Heart right ventricle (tissue), 16 donors: ENCODE data around the gene ATXN1. TPM values are rescaled to one million over a fixed set of nuclear protein-coding genes. Genes with fewer than 3 reads are reported as not detected.

Source experiments
- ATAC-seq, 8 donors: fragments of 200-7000 bp; cut with Tn5 transposase; one replicate each; pipeline ENCODE4 v1.9.1; 2020; ENCODE audit warnings: mild to moderate bottlenecking in 8 of 8, moderate library complexity in 8 of 8, moderate number of reproducible peaks in 1 of 8
- DNase-seq, 2 donors: peaks; one replicate each; pipeline ENCODE4 v3.0.0-alpha.2; 2020
- H3K27ac ChIP-seq, 10 donors: fragments of 200-600 bp; sonication (generic) in 2 of 10; one replicate each; pipeline versions ENCODE4 v1.5.0 to v1.8.0; 2020 to 2022; ENCODE audit warnings: mild to moderate bottlenecking in 3 of 10
- H3K27me3 ChIP-seq, 7 donors: fragments of 200-600 bp; one replicate each; pipeline ENCODE4 v1.8.0; 2021 to 2022; ENCODE audit warnings: mild to moderate bottlenecking in 2 of 7
- H3K36me3 ChIP-seq, 9 donors: fragments of 200-600 bp; sonication (generic) in 1 of 9; one replicate each; pipeline versions ENCODE4 v1.5.0 to v1.8.0; 2020 to 2022; ENCODE audit warnings: mild to moderate bottlenecking in 2 of 9
- H3K4me1 ChIP-seq, 9 donors: fragments of 200-600 bp; sonication (generic) in 1 of 9; one replicate each; pipeline versions ENCODE4 v1.5.0 to v1.8.0; 2020 to 2022; ENCODE audit warnings: mild to moderate bottlenecking in 4 of 9
- H3K4me3 ChIP-seq, 10 donors: fragments of 200-600 bp; sonication (generic) in 2 of 10; one replicate each; pipeline versions ENCODE4 v1.5.0 to v1.8.0; 2020 to 2022; ENCODE audit warnings: mild to moderate bottlenecking in 7 of 10, moderate library complexity in 2 of 10
- H3K9me3 ChIP-seq, 11 donors: fragments of 200-600 bp in 10 of 11; sonication (generic) in 2 of 11; one replicate each; pipeline versions ENCODE4 v1.5.0 to v1.8.0; 2013 to 2022; ENCODE audit warnings: mild to moderate bottlenecking in 2 of 11, control low read depth in 1 of 11, moderate library complexity in 1 of 11
- WGBS, 2 donors: extraction: QIAGEN DNeasy Blood & Tissue Kit; methylation state at CpG; one replicate each; pipeline ENCODE4 v1.1.7; 2013; ENCODE audit warnings: inconsistent platforms in 1 of 2; 5-methylcytosine and 5-hydroxymethylcytosine counted together
- intact Hi-C, 10 donors: fragments of 100-400 bp; cut with DNase I; formaldehyde crosslinking; loops; one replicate each; pipeline versions ENCODE4 v1.11.1 to v1.14.2; 2022
- polyA plus RNA-seq, 2 donors: library from polyadenylated mRNA; stranded (reverse); fragments of 200-250 nt; gene quantifications; one replicate each; pipeline ENCODE4 v1.2.3, GENCODE V29; 2013
- total RNA-seq, 10 donors: library from RNA; stranded (reverse); fragmentation: NEBNext Ultra II Directional in 3 of 10; extraction: Animal tissue kit (Norgen Biotek cat#: 25700) in 3 of 10; gene quantifications; one replicate each; pipeline versions ENCODE4 v1.2.1 to v1.2.4, GENCODE V29; 2021 to 2023
- TF ChIP-seq, protein P1 (sequence below), 9 donors: fragments of 200-600 bp; sonication (generic) in 2 of 9; IDR thresholded peaks; one replicate each; pipeline versions ENCODE4 v1.5.0 to v1.8.0; 2021 to 2022; ENCODE audit warnings: antibody characterized with exemption in 9 of 9, mild to moderate bottlenecking in 5 of 9, moderate library complexity in 1 of 9
- donor health status: Arrhythmogenic right ventricular cardiomyopathy.
- donor health status: ischemic (EF 13 %, LVEDD 7.1; RV severe dilation, severe dysfunction).
- donor health status: healthy with polysubstance abuse.
- donor health status: DM: no; HTN: yes; CAD: no.
- donor health status: DM: no; HTN: no; CAD: no.
- donor health status: ischemic (EF 25% LVEDD 6.9; RV normal size, moderate dysfunction).
- donor health status: ischemic (EF 25% LVEDD 5.7; RV mildly dilated, moderate dysfunction).
- donor health status: healthy.
- donor health status: DM: yes; HTN: yes; CAD: no.
- donor health status: Ischemic cardiomyopathy.
- donor health status: ischemic (EF 35%, LVEDD 5.7; RV mildly dilated, moderate dysfunction).
- donor health status: nonischemic (EF 11% LVEDD 7.7; RV severe dilation, severe dysfunction).
- donor health status: DM: yes; HTN: yes; CAD: no.
- donor health status: PGD.
- donor health status: ischemic (EF 29% LVEDD 5.4; RV normal size, mild dysfunction).
- donor health status: nonischemic (EF 23%, LVEDD 6.1; RV moderate dilation, normal function).

The ATXN1 gene
- total and polyA plus RNA-seq, 12 donors: 4.1 to 46.5 (median 40.3) TPM

DNA sequence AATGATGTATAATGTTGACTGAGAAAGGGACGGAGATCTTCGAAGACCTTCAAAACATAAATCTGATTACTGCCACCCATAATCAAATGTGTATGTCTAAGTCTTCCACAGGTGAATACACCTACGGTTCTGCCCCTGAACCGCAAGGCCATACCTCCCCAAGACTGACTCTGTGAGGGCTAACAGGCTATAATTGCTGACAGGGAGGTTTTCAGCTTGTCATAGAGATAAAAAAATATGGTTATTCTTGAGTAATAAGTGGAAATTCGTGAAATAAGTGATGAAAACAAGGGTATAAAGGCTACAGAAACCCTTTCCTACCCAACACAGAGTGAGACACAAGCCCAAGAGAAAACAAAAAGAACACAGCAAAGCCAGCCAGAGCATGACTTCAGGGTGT lies 188.9 kb downstream of the ATXN1 start:
- no peak for ATAC-seq
- WGBS, 2 donors: 88 to 89% methylated on average over 5 of the region's 5 CpGs
- Histone ChIP-seq H3K4me3 (no peak overlapping the region), H3K9me3 (no peaks in the 10 kb centered on the region), H3K36me3 (no peaks in the 10 kb centered on the region), H3K27me3 (no peaks in the 10 kb centered on the region), H3K4me1 (peaks cover 0 to 8% (median 4%) of the 10 kb centered on the region in 9 donors), H3K27ac (no peak overlapping the region)
- TF ChIP-seq, protein P1, sequence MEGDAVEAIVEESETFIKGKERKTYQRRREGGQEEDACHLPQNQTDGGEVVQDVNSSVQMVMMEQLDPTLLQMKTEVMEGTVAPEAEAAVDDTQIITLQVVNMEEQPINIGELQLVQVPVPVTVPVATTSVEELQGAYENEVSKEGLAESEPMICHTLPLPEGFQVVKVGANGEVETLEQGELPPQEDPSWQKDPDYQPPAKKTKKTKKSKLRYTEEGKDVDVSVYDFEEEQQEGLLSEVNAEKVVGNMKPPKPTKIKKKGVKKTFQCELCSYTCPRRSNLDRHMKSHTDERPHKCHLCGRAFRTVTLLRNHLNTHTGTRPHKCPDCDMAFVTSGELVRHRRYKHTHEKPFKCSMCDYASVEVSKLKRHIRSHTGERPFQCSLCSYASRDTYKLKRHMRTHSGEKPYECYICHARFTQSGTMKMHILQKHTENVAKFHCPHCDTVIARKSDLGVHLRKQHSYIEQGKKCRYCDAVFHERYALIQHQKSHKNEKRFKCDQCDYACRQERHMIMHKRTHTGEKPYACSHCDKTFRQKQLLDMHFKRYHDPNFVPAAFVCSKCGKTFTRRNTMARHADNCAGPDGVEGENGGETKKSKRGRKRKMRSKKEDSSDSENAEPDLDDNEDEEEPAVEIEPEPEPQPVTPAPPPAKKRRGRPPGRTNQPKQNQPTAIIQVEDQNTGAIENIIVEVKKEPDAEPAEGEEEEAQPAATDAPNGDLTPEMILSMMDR (IDR thresholded peaks at IDR 0.05): no peak
- intact Hi-C loops: no loop called here
- DNase-seq: no peak

DNA sequence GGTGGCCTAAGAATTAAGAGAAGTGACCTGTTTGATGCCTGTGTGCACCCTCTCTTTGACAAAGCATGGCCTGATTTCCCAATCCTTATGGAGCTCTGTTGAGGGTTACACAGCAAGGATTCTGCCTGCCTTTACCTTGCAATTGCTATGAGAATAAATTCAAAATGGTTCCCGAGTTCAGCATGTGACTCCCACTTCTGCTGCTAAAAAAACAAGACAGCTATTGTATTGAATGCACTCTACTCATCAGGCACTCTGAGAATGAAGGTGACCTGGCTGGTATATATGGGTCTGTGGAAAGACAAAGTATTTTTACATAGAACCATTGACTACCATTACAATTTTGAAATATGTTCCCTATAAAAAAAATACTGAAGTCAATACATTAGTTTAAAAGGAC lies 190.3 kb downstream of the ATXN1 start:
- 86 to 89% methylated on average over 1 of the region's 1 CpG for WGBS, 2 donors
- no peaks in the 10 kb centered on the region for H3K9me3 ChIP-seq
- no peak overlapping the region for H3K27ac ChIP-seq

DNA sequence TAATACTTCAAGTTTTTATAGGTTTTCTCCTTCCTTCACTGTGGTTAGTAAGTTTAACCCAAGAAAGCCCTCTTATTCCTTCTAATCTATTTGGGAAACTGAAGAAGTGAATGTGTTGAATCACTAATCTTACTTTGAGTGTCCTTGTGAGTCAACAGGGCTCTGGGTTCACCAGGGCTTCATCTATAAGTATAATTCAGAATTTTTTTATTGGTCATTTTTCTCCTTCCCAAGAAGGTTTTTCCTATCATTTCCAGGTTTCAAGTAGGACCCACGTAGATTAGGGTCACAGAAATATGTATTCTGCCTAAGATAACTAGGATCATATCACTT lies 191.1 kb downstream of the ATXN1 start:
- ATAC-seq: no peak
- H3K27me3 ChIP-seq: no peaks in the 10 kb centered on the region

More for the DNA sequence above, 190.3 kb downstream of the ATXN1 start:
- no peak for ATAC-seq
- DNase-seq: no peak
- Histone ChIP-seq H3K36me3 (no peaks in the 10 kb centered on the region), H3K4me3 (no peak overlapping the region), H3K4me1 (peaks cover 0 to 8% (median 0%) of the 10 kb centered on the region in 9 donors), H3K27me3 (no peaks in the 10 kb centered on the region)
- intact Hi-C loops: no loop called here
- TF ChIP-seq, protein P1 (IDR thresholded peaks at IDR 0.05): no peak

DNA sequence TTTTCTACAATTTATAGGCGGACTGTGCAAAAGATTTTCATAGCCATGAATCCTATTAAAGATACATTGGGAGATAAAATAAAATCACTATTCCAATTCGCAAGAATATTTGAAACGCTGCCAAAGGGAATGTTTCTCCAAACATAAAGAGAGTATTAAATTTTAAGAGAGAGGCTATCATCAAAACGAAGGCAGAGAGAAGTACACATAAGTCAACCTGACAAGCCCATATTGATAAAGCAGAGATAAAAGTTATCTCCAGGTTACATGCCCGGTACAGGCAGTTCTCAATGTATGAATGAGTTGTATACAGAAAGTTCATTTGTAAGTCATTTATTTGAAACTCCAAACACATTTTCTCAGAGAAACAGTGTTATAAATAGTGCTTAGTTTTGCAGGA lies 193.1 kb downstream of the ATXN1 start:
- ATAC-seq (no peak), DNase-seq (no peak)
- no peaks in the 10 kb centered on the region for H3K36me3 ChIP-seq
- no peaks in the 10 kb centered on the region for H3K27me3 ChIP-seq
- H3K27ac ChIP-seq: no peak overlapping the region
- WGBS, 2 donors: 50 to 56% methylated on average over 5 of the region's 5 CpGs
- H3K9me3 ChIP-seq: no peaks in the 10 kb centered on the region
- intact Hi-C loops: no loop called here
- no peak overlapping the region for H3K4me3 ChIP-seq
- TF ChIP-seq, protein P1 (IDR thresholded peaks at IDR 0.05): no peak
- peaks cover 0 to 24% (median 7%) of the 10 kb centered on the region in 9 donors for H3K4me1 ChIP-seq

More for the DNA sequence above, 191.1 kb downstream of the ATXN1 start:
- Histone ChIP-seq H3K9me3 (no peaks in the 10 kb centered on the region), H3K27ac (no peak overlapping the region), H3K4me1 (peaks cover 0 to 8% (median 2%) of the 10 kb centered on the region in 9 donors), H3K4me3 (no peak overlapping the region), H3K36me3 (no peaks in the 10 kb centered on the region)
- DNase-seq: no peak
- 97 to 100% methylated on average over 1 of the region's 1 CpG for WGBS, 2 donors
- intact Hi-C loops: no loop called here
- TF ChIP-seq, protein P1 (IDR thresholded peaks at IDR 0.05): no peak
